ENCODE measurements around the gene BMP8B. TPM values are rescaled to one million over a fixed set of nuclear protein-coding genes. Genes with fewer than 3 reads are reported as not detected.
"Not testable (repeated sequence)": the region's sequence is repeated elsewhere in the genome, so short reads cannot be mapped to it uniquely, and the experiment has no call there.

The BMP8B gene
- total RNA-seq, 4 donors from 2014 or later = 0.83 to 4.6 (median 2.3) TPM

DNA sequence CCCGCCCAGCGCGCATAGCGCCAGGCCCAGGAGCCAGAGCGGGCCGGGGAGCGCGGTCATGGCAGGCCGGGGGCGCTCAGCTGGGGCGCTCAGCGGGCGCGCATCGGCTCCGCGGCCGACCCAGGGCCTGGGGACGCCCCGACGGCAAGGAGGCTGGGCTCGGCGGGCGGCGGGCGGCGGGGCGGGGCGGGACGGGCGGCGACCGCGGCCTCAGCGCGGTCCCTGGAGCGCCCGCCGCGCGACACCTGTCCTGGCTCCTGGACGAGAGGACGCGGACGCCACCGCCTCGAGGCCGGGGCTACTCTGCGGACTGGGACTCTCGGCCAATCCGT is 273 bp downstream of the BMP8B start:
- WGBS = no CpG with 5 or more reads among the region's 51 CpGs
- Histone ChIP-seq H3K4me3 (peak overlapping the region; percentile 56 to 71 (median 58)), H3K27ac (replicated peaks in 1 of 4) (peak overlapping the region in 1 of 4 donors; percentile 47), H3K4me1 (peaks cover 0 to 24% (median 15%) of the 10 kb centered on the region in 4 donors), H3K9me3 (no peaks in the 10 kb centered on the region), H3K27me3 (peaks cover 0 to 51% (median 15%) of the 10 kb centered on the region in 4 donors), H3K36me3 (no peaks in the 10 kb centered on the region)
- intact Hi-C loops (cut with DNase I) = no loop called here
- TF ChIP-seq, protein P1, sequence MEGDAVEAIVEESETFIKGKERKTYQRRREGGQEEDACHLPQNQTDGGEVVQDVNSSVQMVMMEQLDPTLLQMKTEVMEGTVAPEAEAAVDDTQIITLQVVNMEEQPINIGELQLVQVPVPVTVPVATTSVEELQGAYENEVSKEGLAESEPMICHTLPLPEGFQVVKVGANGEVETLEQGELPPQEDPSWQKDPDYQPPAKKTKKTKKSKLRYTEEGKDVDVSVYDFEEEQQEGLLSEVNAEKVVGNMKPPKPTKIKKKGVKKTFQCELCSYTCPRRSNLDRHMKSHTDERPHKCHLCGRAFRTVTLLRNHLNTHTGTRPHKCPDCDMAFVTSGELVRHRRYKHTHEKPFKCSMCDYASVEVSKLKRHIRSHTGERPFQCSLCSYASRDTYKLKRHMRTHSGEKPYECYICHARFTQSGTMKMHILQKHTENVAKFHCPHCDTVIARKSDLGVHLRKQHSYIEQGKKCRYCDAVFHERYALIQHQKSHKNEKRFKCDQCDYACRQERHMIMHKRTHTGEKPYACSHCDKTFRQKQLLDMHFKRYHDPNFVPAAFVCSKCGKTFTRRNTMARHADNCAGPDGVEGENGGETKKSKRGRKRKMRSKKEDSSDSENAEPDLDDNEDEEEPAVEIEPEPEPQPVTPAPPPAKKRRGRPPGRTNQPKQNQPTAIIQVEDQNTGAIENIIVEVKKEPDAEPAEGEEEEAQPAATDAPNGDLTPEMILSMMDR (IDR thresholded peaks at IDR 0.05) = no peak
- TF ChIP-seq POLR2AphosphoS5 (IDR thresholded peaks at IDR 0.05) (no peak), POLR2A (IDR thresholded peaks at IDR 0.05; ENCODE audit: low read depth) (no peak), EP300 (IDR thresholded peaks at IDR 0.05) (no peak)
- DNase-seq (ENCODE audit: extremely low spot score) = no peak

DNA sequence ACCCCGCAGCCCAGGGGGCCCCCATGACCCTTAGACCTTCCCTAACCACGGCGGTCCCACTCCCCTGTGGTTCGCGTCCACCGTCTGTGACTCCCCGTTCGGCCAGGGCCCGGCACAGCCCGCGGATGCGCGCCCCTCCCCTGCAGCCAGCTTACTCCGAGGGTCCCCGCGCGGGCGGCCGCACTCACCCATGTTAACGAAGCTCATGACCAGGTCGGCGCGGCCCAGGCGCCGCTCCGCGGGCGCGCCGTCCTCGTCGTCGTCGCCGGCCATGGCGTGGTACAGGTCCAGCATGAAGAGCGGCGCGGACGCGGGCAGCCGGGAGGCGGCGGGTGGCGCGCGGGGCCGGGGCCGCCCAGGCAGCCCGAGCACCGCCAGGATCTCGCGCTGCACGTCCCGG is 701 bp downstream of the BMP8B start:
- H3K36me3 ChIP-seq; H3K9me3 ChIP-seq; DNase-seq (ENCODE audit: extremely low spot score); intact Hi-C loops (cut with DNase I); H3K27ac ChIP-seq (replicated peaks in 1 of 4): not testable (repeated sequence)
- peaks cover 0 to 51% (median 15%) of the 10 kb centered on the region in 4 donors for H3K27me3 ChIP-seq
- peaks cover 0 to 24% (median 15%) of the 10 kb centered on the region in 4 donors for H3K4me1 ChIP-seq
- WGBS = 14% methylated on average over 20 of the region's 55 CpGs
- peak overlapping the region; percentile 56 to 71 (median 58) for H3K4me3 ChIP-seq

DNA sequence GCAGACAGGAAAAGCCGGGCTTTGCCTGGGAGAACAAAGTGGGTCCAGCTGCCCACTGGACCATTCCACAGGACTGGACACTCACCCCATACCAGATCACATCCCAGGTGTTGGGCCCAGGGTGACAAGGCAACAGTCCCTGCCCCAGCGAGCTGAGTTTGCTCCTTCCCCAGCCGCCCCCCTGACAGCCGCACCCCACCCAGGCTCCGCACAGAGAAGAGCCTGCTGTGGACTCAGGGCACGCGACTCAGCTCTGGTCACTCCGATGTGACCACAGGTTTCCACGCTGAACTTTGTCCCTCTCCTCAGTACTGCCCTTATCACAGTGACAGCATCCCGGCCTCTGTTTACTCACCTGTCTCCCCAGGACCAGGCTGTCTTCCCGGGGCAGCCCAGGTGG is 1.2 kb downstream of the BMP8B start:
- peaks cover 0 to 24% (median 15%) of the 10 kb centered on the region in 4 donors for H3K4me1 ChIP-seq
- WGBS = 66% methylated on average over 11 of the region's 11 CpGs
- TF ChIP-seq EP300 (IDR thresholded peaks at IDR 0.05) (no peak), POLR2A (IDR thresholded peaks at IDR 0.05; ENCODE audit: low read depth) (no peak), POLR2AphosphoS5 (IDR thresholded peaks at IDR 0.05) (no peak)
- TF ChIP-seq, protein P1 (IDR thresholded peaks at IDR 0.05) = no peak
- H3K27me3 ChIP-seq = peaks cover 0 to 51% (median 15%) of the 10 kb centered on the region in 4 donors
- intact Hi-C loops (cut with DNase I) = no loop called here
- H3K36me3 ChIP-seq = no peaks in the 10 kb centered on the region
- H3K27ac ChIP-seq (replicated peaks in 1 of 4) = no peak overlapping the region
- no peak for DNase-seq (ENCODE audit: extremely low spot score)
- H3K9me3 ChIP-seq = no peaks in the 10 kb centered on the region
- H3K4me3 ChIP-seq = peak overlapping the region in 2 of 4 donors; percentile 59 to 71

DNA sequence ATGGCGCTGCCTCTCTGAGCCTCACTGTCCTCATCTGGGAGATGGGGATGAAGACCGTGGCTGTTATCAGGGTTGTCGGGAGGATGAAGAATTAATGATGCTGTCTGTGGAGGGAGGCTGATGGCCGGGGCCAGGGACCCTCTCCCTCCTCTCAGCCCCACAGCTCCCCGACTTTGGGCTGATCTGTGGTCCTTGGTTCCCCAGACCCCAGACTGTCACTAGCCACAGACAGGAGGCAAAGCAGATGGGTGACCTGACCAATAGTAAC is 1.6 kb downstream of the BMP8B start:
- H3K27ac ChIP-seq (replicated peaks in 1 of 4); intact Hi-C loops (cut with DNase I); H3K36me3 ChIP-seq; DNase-seq (ENCODE audit: extremely low spot score); H3K4me3 ChIP-seq; H3K9me3 ChIP-seq: not testable (repeated sequence)
- 97% methylated on average over 5 of the region's 5 CpGs for WGBS
- H3K4me1 ChIP-seq = peaks cover 0 to 24% (median 15%) of the 10 kb centered on the region in 4 donors
- peaks cover 0 to 50% (median 15%) of the 10 kb centered on the region in 4 donors for H3K27me3 ChIP-seq

DNA sequence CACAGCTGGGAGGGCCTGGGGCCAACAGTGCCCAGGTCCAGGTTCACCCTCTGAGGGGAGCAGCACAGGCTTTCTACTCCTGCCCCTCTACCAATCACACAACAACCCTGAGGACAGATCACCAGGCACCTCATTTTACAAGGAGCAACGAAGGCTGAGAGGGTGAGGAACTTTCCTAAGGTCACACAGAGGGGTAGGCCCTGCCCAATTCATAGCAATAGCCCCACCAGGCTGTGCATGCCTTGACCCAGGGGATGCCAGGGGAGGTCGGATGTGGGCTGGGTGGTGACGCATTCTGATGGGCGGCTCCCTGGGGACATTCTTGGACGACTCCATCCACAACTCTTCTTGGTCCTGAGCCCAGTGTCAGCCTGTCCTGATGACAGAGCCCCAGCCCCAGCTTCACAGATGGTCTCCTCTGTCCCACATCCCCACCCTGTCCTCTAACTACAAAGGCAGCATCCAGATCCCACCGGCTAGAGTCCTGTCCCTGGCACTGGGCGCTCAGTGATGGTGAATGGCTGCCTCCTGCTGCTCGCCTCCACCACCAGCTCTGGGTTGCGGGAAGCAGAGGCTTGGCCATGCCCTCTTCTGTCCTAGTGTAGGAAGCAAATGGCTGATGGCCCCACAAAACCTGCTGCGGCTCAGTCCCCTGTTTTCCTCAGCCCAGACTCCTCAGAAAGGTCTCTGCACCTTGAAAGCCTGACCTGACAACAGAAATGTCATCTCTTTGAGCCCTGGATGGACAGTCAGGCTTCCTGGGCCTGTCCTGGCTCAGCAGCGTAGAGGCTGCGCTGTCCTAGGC is 2.2 kb downstream of the BMP8B start:
- DNase-seq (ENCODE audit: extremely low spot score); H3K4me3 ChIP-seq; H3K36me3 ChIP-seq; H3K9me3 ChIP-seq; intact Hi-C loops (cut with DNase I): not testable (repeated sequence)
- H3K27me3 ChIP-seq = peaks cover 0 to 45% (median 15%) of the 10 kb centered on the region in 4 donors
- peak overlapping the region in 1 of 4 donors; percentile 34 for H3K27ac ChIP-seq (replicated peaks in 1 of 4)
- WGBS = 88% methylated on average over 7 of the region's 12 CpGs
- peaks cover 0 to 24% (median 15%) of the 10 kb centered on the region in 4 donors for H3K4me1 ChIP-seq

DNA sequence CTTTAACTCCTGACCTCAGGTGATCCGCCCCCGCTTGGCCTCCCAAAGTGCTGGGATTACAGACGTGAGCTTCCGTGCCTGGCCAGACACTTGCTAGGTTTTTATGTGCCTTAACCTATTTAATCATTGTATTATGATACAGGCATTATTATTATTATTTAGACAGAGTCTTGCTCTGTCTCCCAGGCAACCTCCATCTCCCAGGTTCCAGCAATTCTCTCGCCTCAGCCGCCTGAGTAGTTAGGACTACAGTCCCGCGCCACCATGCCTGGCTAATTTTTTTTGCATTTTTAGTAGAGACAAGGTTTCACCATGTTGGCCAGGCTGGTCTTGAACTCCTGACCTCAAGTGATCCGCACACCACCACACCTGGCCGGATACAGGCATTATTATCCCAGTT is 6.0 kb downstream of the BMP8B start:
- H3K4me3 ChIP-seq; H3K36me3 ChIP-seq; DNase-seq (ENCODE audit: extremely low spot score); H3K27ac ChIP-seq (replicated peaks in 1 of 4); H3K9me3 ChIP-seq; H3K4me1 ChIP-seq; intact Hi-C loops (cut with DNase I): not testable (repeated sequence)
- 93% methylated on average over 8 of the region's 10 CpGs for WGBS
- peaks cover 0 to 15% (median 1%) of the 10 kb centered on the region in 4 donors for H3K27me3 ChIP-seq

DNA sequence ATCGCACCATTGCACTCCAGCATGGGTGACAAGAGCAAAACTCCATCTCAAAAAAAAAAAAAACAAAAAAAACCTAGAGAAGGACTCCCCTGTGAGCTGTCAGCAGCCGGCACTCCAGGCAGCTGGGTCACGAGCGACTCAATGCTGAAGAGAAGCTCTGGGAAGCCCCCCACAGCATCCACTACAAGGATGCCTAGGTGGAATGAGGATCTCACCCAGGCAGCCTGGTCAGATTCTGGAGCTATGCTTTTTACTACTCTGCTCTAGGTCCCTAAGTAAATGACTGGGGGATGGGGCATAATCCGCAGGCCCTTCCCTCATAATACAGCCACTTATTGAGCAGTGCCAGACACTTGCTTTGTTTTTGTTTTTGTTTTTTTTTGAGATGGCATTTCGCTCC is 6.6 kb downstream of the BMP8B start:
- DNase-seq (ENCODE audit: extremely low spot score) = no peak
- no peak overlapping the region for H3K27ac ChIP-seq (replicated peaks in 1 of 4)
- no peak for TF ChIP-seq POLR2A (IDR thresholded peaks at IDR 0.05; ENCODE audit: low read depth)
- TF ChIP-seq POLR2AphosphoS5 (IDR thresholded peaks at IDR 0.05) = no peak
- TF ChIP-seq, protein P1 (IDR thresholded peaks at IDR 0.05) = no peak
- no peaks in the 10 kb centered on the region for H3K4me1 ChIP-seq
- 90% methylated on average over 6 of the region's 6 CpGs for WGBS
- no peaks in the 10 kb centered on the region for H3K9me3 ChIP-seq
- no peaks in the 10 kb centered on the region for H3K36me3 ChIP-seq
- peaks cover 0 to 9% (median 0%) of the 10 kb centered on the region in 4 donors for H3K27me3 ChIP-seq
- H3K4me3 ChIP-seq = no peak overlapping the region
- intact Hi-C loops (cut with DNase I) = no loop called here
